Osteocyte (in vitro differentiated cells): ENCODE results near the gene HOXA1. TPM values are rescaled to one million over a fixed set of nuclear protein-coding genes. Genes with fewer than 3 reads are reported as not detected.

Experiments
- DNase-seq: peaks from one replicate; pipeline ENCODE4 v3.0.0; 2021; ENCODE audit warnings: mixed read lengths; ENCODE audit not compliant: unreplicated experiment; ENCODE audit errors: extremely low spot score
- H3K27ac Mint-ChIP-seq: one replicate; pipeline ENCODE4 v1.8.0; 2021; ENCODE audit warnings: mild to moderate bottlenecking, mixed read lengths; ENCODE audit not compliant: unreplicated experiment
- H3K27me3 Mint-ChIP-seq: one replicate; pipeline ENCODE4 v1.8.0; 2021; ENCODE audit warnings: mixed read lengths; ENCODE audit not compliant: unreplicated experiment
- H3K36me3 Mint-ChIP-seq: one replicate; pipeline ENCODE4 v1.8.0; 2021; ENCODE audit warnings: mixed read lengths; ENCODE audit not compliant: unreplicated experiment
- H3K4me1 Mint-ChIP-seq: one replicate; pipeline ENCODE4 v1.8.0; 2021; ENCODE audit warnings: mixed read lengths; ENCODE audit not compliant: unreplicated experiment
- H3K4me3 Mint-ChIP-seq: one replicate; pipeline ENCODE4 v1.8.0; 2021; ENCODE audit warnings: mild to moderate bottlenecking, moderate library complexity, mixed read lengths; ENCODE audit not compliant: unreplicated experiment
- H3K9me3 Mint-ChIP-seq: one replicate; pipeline ENCODE4 v1.8.0; 2021; ENCODE audit warnings: mixed read lengths; ENCODE audit not compliant: unreplicated experiment
- CTCF ChIP-seq: fragments of 200-600 bp; sonication (generic); IDR thresholded peaks from 2 replicates; pipeline ENCODE4 v1.5.0; 2021; ENCODE audit warnings: antibody characterized with exemption, mild to moderate bottlenecking, moderate library complexity
- total RNA-seq: library from RNA; stranded (reverse); gene quantifications from 2 replicates; pipeline ENCODE4 v1.2.1, GENCODE V29; 2021

Gene HOXA1
- total RNA-seq, 1 donor from 2014 or later: not detected

GRCh38 chr7:27106181-27106900 lies 10.5 kb upstream of the HOXA1 start:
- H3K36me3 Mint-ChIP-seq: peaks cover 3% of the 10 kb centered on the region
- peaks cover 93% of the 10 kb centered on the region for H3K27me3 Mint-ChIP-seq
- H3K9me3 Mint-ChIP-seq: no peaks in the 10 kb centered on the region
- no peak overlapping the region for H3K27ac Mint-ChIP-seq
- no peak for TF ChIP-seq CTCF
- H3K4me1 Mint-ChIP-seq: peaks cover 16% of the 10 kb centered on the region
- H3K4me3 Mint-ChIP-seq: no peak overlapping the region
- DNase-seq: peak; percentile 69

GRCh38 chr7:27105301-27106031 lies 9.7 kb upstream of the HOXA1 start:
- Mint-ChIP-seq H3K4me1 (peaks cover 15% of the 10 kb centered on the region), H3K27ac (no peak overlapping the region), H3K4me3 (no peak overlapping the region), H3K9me3 (no peaks in the 10 kb centered on the region), H3K36me3 (peaks cover 3% of the 10 kb centered on the region), H3K27me3 (peaks cover 93% of the 10 kb centered on the region)
- TF ChIP-seq CTCF: no peak
- DNase-seq: peak; percentile 48

- DNase-seq: peak; percentile 36
- no peaks in the 10 kb centered on the region for H3K9me3 Mint-ChIP-seq
- H3K36me3 Mint-ChIP-seq: peaks cover 3% of the 10 kb centered on the region
- peaks cover 15% of the 10 kb centered on the region for H3K4me1 Mint-ChIP-seq
- H3K27ac Mint-ChIP-seq: no peak overlapping the region
- H3K4me3 Mint-ChIP-seq: no peak overlapping the region
- TF ChIP-seq CTCF: no peak
- peaks cover 94% of the 10 kb centered on the region for H3K27me3 Mint-ChIP-seq
Observed at GRCh38 chr7:27104341-27105058, 8.7 kb upstream of the HOXA1 start.

- Mint-ChIP-seq H3K4me3 (no peak overlapping the region), H3K36me3 (peaks cover 3% of the 10 kb centered on the region), H3K4me1 (peaks cover 16% of the 10 kb centered on the region), H3K27me3 (peaks cover 94% of the 10 kb centered on the region), H3K27ac (no peak overlapping the region), H3K9me3 (no peaks in the 10 kb centered on the region)
- no peak for TF ChIP-seq CTCF
- peak; percentile 51 for DNase-seq
Observed at GRCh38 chr7:27103489-27104226, 7.9 kb upstream of the HOXA1 start.
